Activated CD4-positive, alpha-beta T cell treated with anti-CD3 and anti-CD28 coated beads for 24 hours (primary cell): ENCODE measurements around the gene TOR4A.
"Not testable (repeated sequence)": the region's sequence is repeated elsewhere in the genome, so short reads cannot be mapped to it uniquely, and the experiment has no call there.

ENCODE experiments used
- DNase-seq, 2 donors: peaks; one replicate each; pipeline ENCODE4 v3.0.0-alpha.2; 2020; ENCODE audit warnings: low read depth in 2 of 2

Gene TOR4A

GRCh38 chr9:137237759-137238726 lies 39.5 kb upstream of the TOR4A start:
- DNase-seq = no peak

GRCh38 chr9:137239541-137240200 lies 37.9 kb upstream of the TOR4A start:
- not testable (repeated sequence) for DNase-seq

GRCh38 chr9:137240318-137240840 lies 37.1 kb upstream of the TOR4A start:
- peak; percentile 48 to 49 for DNase-seq

- DNase-seq = peak; percentile 93
These were observed 36.6 kb upstream of the TOR4A start, which contains the start of gene TUBB4B for GRCh38 chr9:137240841-137241489. TUBB4B (plus strand) TSS chr9:137241287; CDS start chr9:137241361, 74 bp downstream.

GRCh38 chr9:137241490-137242268 lies 35.8 kb upstream of the TOR4A start:
- DNase-seq = peak; percentile 40 to 55

- DNase-seq = no peak
These were observed 35.0 kb upstream of the TOR4A start for GRCh38 chr9:137242269-137243203.

GRCh38 chr9:137243266-137243625 lies 34.3 kb upstream of the TOR4A start:
- not testable (repeated sequence) for DNase-seq

GRCh38 chr9:137243626-137244485 lies 33.7 kb upstream of the TOR4A start:
- DNase-seq = no peak

GRCh38 chr9:137244486-137245449 lies 32.8 kb upstream of the TOR4A start:
- DNase-seq = no peak

GRCh38 chr9:137245450-137246421 lies 31.8 kb upstream of the TOR4A start:
- DNase-seq = no peak

- DNase-seq = no peak
These were observed 30.2 kb upstream of the TOR4A start for GRCh38 chr9:137247135-137247915.

GRCh38 chr9:137247916-137248175 lies 29.7 kb upstream of the TOR4A start:
- DNase-seq = no peak

- DNase-seq = no peak
These were observed 27.0 kb upstream of the TOR4A start for GRCh38 chr9:137250329-137251193.

- no peak for DNase-seq
These were observed 26.4 kb upstream of the TOR4A start, which contains the start of gene STPG3 for GRCh38 chr9:137251194-137251461. STPG3 (plus strand) TSS chr9:137251286; CDS start chr9:137251287, 1 bp downstream.

GRCh38 chr9:137251490-137252268 lies 25.8 kb upstream of the TOR4A start:
- no peak for DNase-seq
